Stimulated activated naive B cell treated with anti-CD40 and anti-IgM and Interleukin-4, amounts not matched to agents 10 μg/mL and 1 μg/mL and 100 μg/mL, for 72 hours (primary cell): ENCODE data around the gene FYN.
A peak's percentile ranks its signal among the peaks of the same experiment; 100 is the strongest.

Experiments used
- ATAC-seq, 2 donors: fragments of 150-1000 bp; cut with Tn5 transposase; replicated peaks; 2 replicates each; pipeline ENCODE4 v1.10.0; 2021; ENCODE audit warnings: moderate library complexity in 1 of 2
- DNase-seq: peaks from one replicate; pipeline ENCODE4 v3.0.0; 2021
- H3K27ac Mint-ChIP-seq: one replicate; pipeline ENCODE4 v1.8.0; 2022; ENCODE audit warnings: mild to moderate bottlenecking, mixed read lengths
- H3K27me3 Mint-ChIP-seq, 2 donors: one replicate each; pipeline ENCODE4 v1.8.0; 2022; ENCODE audit warnings: mixed read lengths in 2 of 2
- H3K36me3 Mint-ChIP-seq, 2 donors: one replicate each; pipeline ENCODE4 v1.8.0; 2022; ENCODE audit warnings: mixed read lengths in 2 of 2, mild to moderate bottlenecking in 1 of 2
- H3K4me1 Mint-ChIP-seq, 2 donors: one replicate each; pipeline ENCODE4 v1.8.0; 2022; ENCODE audit warnings: mixed read lengths in 2 of 2, mild to moderate bottlenecking in 1 of 2
- H3K4me3 Mint-ChIP-seq, 2 donors: one replicate each; pipeline ENCODE4 v1.8.0; 2022; ENCODE audit warnings: mild to moderate bottlenecking in 2 of 2, mixed read lengths in 2 of 2, moderate library complexity in 1 of 2
- H3K9me3 Mint-ChIP-seq, 2 donors: one replicate each; pipeline ENCODE4 v1.8.0; 2022; ENCODE audit warnings: mixed read lengths in 2 of 2, mild to moderate bottlenecking in 1 of 2

Gene FYN

GRCh38 chr6:111770263-111771093 is 102.8 kb downstream of the FYN start:
- peak overlapping the region; percentile 60 for H3K27ac Mint-ChIP-seq
- H3K9me3 Mint-ChIP-seq, result no peaks in the 10 kb centered on the region
- peaks cover 24 to 42% of the 10 kb centered on the region in 2 donors for H3K36me3 Mint-ChIP-seq
- H3K27me3 Mint-ChIP-seq, result no peaks in the 10 kb centered on the region
- H3K4me3 Mint-ChIP-seq, result no peak overlapping the region
- DNase-seq (no peak), ATAC-seq (no peak)
- H3K4me1 Mint-ChIP-seq, result peaks cover 34 to 73% of the 10 kb centered on the region in 2 donors

- DNase-seq, result no peak
- no peaks in the 10 kb centered on the region for H3K27me3 Mint-ChIP-seq
- peak overlapping the region; percentile 91 for H3K27ac Mint-ChIP-seq
- H3K9me3 Mint-ChIP-seq, result peaks cover 0 to 4% of the 10 kb centered on the region in 2 donors
- H3K4me1 Mint-ChIP-seq, result peaks cover 41 to 83% of the 10 kb centered on the region in 2 donors
- ATAC-seq, result peak; percentile 71
- H3K4me3 Mint-ChIP-seq, result peak overlapping the region; percentile 9 to 37
- peaks cover 30 to 49% of the 10 kb centered on the region in 2 donors for H3K36me3 Mint-ChIP-seq
Measured at GRCh38 chr6:111769365-111770152, 103.7 kb downstream of the FYN start.

GRCh38 chr6:111768431-111768770 is 104.9 kb downstream of the FYN start:
- Mint-ChIP-seq H3K9me3 (peaks cover 0 to 4% of the 10 kb centered on the region in 2 donors), H3K27me3 (no peaks in the 10 kb centered on the region), H3K36me3 (peaks cover 27 to 52% of the 10 kb centered on the region in 2 donors), H3K27ac (peak overlapping the region; percentile 53), H3K4me3 (no peak overlapping the region), H3K4me1 (peaks cover 50 to 88% of the 10 kb centered on the region in 2 donors)
- ATAC-seq, result no peak
- no peak for DNase-seq

- Mint-ChIP-seq H3K27ac (peak overlapping the region; percentile 22), H3K27me3 (no peaks in the 10 kb centered on the region), H3K4me3 (no peak overlapping the region), H3K9me3 (peaks cover 0 to 4% of the 10 kb centered on the region in 2 donors), H3K4me1 (peaks cover 52 to 94% of the 10 kb centered on the region in 2 donors), H3K36me3 (peaks cover 27 to 54% of the 10 kb centered on the region in 2 donors)
- ATAC-seq (no peak), DNase-seq (no peak)
Measured at GRCh38 chr6:111767752-111768430, 105.4 kb downstream of the FYN start.

GRCh38 chr6:111766201-111766857 is 106.9 kb downstream of the FYN start:
- no peak for ATAC-seq
- Mint-ChIP-seq H3K4me3 (no peak overlapping the region), H3K9me3 (peaks cover 0 to 4% of the 10 kb centered on the region in 2 donors), H3K4me1 (peaks cover 63 to 100% of the 10 kb centered on the region in 2 donors), H3K36me3 (peaks cover 21 to 44% of the 10 kb centered on the region in 2 donors), H3K27me3 (no peaks in the 10 kb centered on the region), H3K27ac (peak overlapping the region; percentile 70)
- DNase-seq, result no peak

GRCh38 chr6:111765763-111766162 is 107.5 kb downstream of the FYN start:
- Mint-ChIP-seq H3K9me3 (peaks cover 0 to 4% of the 10 kb centered on the region in 2 donors), H3K27ac (peak overlapping the region; percentile 70), H3K4me3 (no peak overlapping the region), H3K36me3 (peaks cover 25 to 44% of the 10 kb centered on the region in 2 donors), H3K4me1 (peaks cover 69 to 100% of the 10 kb centered on the region in 2 donors), H3K27me3 (no peaks in the 10 kb centered on the region)
- ATAC-seq (no peak), DNase-seq (no peak)

GRCh38 chr6:111764238-111765175 is 108.7 kb downstream of the FYN start:
- ATAC-seq (peak; percentile 73 to 81), DNase-seq (peak; percentile 44)
- H3K27me3 Mint-ChIP-seq, result no peaks in the 10 kb centered on the region
- H3K4me1 Mint-ChIP-seq, result peaks cover 65 to 100% of the 10 kb centered on the region in 2 donors
- peaks cover 0 to 4% of the 10 kb centered on the region in 2 donors for H3K9me3 Mint-ChIP-seq
- peak overlapping the region; percentile 46 to 72 for H3K4me3 Mint-ChIP-seq
- H3K27ac Mint-ChIP-seq, result peak overlapping the region; percentile 95
- peaks cover 28 to 45% of the 10 kb centered on the region in 2 donors for H3K36me3 Mint-ChIP-seq

- H3K27me3 Mint-ChIP-seq, result no peaks in the 10 kb centered on the region
- peaks cover 67 to 100% of the 10 kb centered on the region in 2 donors for H3K4me1 Mint-ChIP-seq
- ATAC-seq (no peak), DNase-seq (no peak)
- peaks cover 39 to 53% of the 10 kb centered on the region in 2 donors for H3K36me3 Mint-ChIP-seq
- no peak overlapping the region for H3K27ac Mint-ChIP-seq
- H3K4me3 Mint-ChIP-seq, result no peak overlapping the region
- peaks cover 0 to 6% of the 10 kb centered on the region in 2 donors for H3K9me3 Mint-ChIP-seq
Measured at GRCh38 chr6:111763381-111763780, 109.9 kb downstream of the FYN start.

- Mint-ChIP-seq H3K4me1 (peaks cover 61 to 92% of the 10 kb centered on the region in 2 donors), H3K9me3 (peaks cover 0 to 6% of the 10 kb centered on the region in 2 donors), H3K27ac (peak overlapping the region; percentile 77), H3K36me3 (peaks cover 39 to 58% of the 10 kb centered on the region in 2 donors), H3K4me3 (peak overlapping the region; percentile 57 to 67), H3K27me3 (no peaks in the 10 kb centered on the region)
- peak; percentile 50 for DNase-seq
- ATAC-seq, result peak; percentile 78 to 80
Measured at GRCh38 chr6:111761783-111762312, 111.4 kb downstream of the FYN start.

GRCh38 chr6:111761212-111761611 is 112.0 kb downstream of the FYN start:
- Mint-ChIP-seq H3K27ac (peak overlapping the region; percentile 77), H3K4me1 (peaks cover 58 to 86% of the 10 kb centered on the region in 2 donors), H3K9me3 (peaks cover 0 to 6% of the 10 kb centered on the region in 2 donors), H3K36me3 (peaks cover 39 to 54% of the 10 kb centered on the region in 2 donors), H3K4me3 (peak overlapping the region in 1 of 2 donors; percentile 11), H3K27me3 (no peaks in the 10 kb centered on the region)
- DNase-seq, result no peak
- no peak for ATAC-seq

GRCh38 chr6:111759836-111760785 is 113.1 kb downstream of the FYN start:
- DNase-seq (no peak), ATAC-seq (no peak)
- Mint-ChIP-seq H3K36me3 (peaks cover 38 to 53% of the 10 kb centered on the region in 2 donors), H3K4me1 (peaks cover 51 to 75% of the 10 kb centered on the region in 2 donors), H3K4me3 (no peak overlapping the region), H3K9me3 (peaks cover 0 to 6% of the 10 kb centered on the region in 2 donors), H3K27me3 (no peaks in the 10 kb centered on the region), H3K27ac (no peak overlapping the region)
